ENCODE data around the gene ISG20. TPM values are rescaled to one million over a fixed set of nuclear protein-coding genes. Genes with fewer than 3 reads are reported as not detected.

ISG20 gene
- total RNA-seq, 1 donor from 2014 or later, result 17.3 TPM

DNA sequence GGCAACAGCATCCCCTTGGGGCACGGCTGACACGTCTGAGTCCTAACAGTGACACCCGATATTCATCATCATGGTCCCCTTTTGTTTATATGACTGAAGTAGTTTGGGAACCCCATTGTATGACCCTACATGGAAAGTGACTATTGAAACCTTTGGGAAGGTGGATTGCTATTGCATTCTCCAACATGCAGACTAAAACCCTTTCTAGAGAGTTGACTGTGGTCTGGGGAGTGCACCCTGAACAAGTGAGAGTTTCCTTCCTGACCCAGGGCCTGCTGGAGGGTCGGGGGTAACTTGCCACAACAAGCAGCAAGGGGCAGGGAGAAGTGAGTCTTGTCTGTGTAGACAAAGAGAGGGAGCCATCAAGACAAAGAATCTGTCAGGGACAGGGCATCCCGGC, 54.4 kb downstream of the ISG20 start:
- no peak for DNase-seq (ENCODE audit: low read depth)
- TF ChIP-seq, protein P1, sequence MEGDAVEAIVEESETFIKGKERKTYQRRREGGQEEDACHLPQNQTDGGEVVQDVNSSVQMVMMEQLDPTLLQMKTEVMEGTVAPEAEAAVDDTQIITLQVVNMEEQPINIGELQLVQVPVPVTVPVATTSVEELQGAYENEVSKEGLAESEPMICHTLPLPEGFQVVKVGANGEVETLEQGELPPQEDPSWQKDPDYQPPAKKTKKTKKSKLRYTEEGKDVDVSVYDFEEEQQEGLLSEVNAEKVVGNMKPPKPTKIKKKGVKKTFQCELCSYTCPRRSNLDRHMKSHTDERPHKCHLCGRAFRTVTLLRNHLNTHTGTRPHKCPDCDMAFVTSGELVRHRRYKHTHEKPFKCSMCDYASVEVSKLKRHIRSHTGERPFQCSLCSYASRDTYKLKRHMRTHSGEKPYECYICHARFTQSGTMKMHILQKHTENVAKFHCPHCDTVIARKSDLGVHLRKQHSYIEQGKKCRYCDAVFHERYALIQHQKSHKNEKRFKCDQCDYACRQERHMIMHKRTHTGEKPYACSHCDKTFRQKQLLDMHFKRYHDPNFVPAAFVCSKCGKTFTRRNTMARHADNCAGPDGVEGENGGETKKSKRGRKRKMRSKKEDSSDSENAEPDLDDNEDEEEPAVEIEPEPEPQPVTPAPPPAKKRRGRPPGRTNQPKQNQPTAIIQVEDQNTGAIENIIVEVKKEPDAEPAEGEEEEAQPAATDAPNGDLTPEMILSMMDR (conservative IDR thresholded peaks at IDR 0.05; ENCODE audit: low read depth, low read length), result no peak
- H3K4me3 ChIP-seq (ENCODE audit: low read depth, low read length), result no peak overlapping the region

DNA sequence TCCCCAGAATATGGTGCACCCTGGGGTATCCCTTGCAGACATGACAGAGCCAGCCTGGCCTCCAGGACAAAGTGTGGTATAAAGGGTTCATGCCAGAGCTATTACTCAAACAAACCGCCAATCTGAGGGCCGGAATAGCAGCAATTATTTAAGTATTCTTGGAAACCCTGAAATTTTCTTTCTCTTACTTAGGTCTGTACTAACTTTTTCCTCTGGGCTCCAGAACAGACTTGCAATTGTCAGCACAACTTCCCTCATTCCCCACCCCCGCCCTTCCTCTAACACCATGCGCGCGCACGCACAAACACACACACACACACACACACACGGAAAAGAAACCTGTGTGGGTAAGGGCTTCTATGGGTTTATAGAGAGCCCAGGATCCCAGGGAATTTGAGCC, 56.3 kb downstream of the ISG20 start:
- TF ChIP-seq, protein P1 (conservative IDR thresholded peaks at IDR 0.05; ENCODE audit: low read depth, low read length), result no peak
- no peak overlapping the region for H3K4me3 ChIP-seq (ENCODE audit: low read depth, low read length)
- DNase-seq (ENCODE audit: low read depth), result no peak

DNA sequence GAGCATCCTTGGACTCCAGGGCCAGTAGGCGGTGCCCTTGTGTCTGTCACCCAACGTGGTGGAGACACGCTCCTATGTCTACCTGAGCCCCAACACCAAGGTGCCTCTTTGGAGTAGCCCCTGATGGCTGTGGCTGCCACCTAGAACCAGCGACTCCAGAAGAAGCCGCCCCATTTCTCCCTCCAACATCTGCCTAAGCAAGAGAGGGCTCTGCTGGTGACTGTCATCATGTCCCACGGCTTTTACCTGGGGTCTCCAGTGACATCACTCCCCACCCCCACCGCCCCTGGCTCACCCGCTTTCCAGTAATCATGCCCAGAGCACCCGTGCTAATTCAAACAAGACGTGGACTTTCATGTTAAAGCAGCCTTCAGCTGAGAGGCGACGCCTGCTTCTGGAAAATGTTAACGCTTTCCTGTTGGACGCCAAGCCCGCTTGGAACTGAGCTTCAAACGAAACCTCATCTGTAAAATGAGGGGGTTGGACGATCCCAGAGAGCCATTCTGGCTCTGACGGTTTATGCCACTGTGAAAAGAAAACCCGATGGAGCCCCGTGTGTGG, 57.0 kb downstream of the ISG20 start:
- TF ChIP-seq, protein P1 (conservative IDR thresholded peaks at IDR 0.05; ENCODE audit: low read depth, low read length), result no peak
- DNase-seq (ENCODE audit: low read depth), result no peak
- H3K4me3 ChIP-seq (ENCODE audit: low read depth, low read length), result no peak overlapping the region

DNA sequence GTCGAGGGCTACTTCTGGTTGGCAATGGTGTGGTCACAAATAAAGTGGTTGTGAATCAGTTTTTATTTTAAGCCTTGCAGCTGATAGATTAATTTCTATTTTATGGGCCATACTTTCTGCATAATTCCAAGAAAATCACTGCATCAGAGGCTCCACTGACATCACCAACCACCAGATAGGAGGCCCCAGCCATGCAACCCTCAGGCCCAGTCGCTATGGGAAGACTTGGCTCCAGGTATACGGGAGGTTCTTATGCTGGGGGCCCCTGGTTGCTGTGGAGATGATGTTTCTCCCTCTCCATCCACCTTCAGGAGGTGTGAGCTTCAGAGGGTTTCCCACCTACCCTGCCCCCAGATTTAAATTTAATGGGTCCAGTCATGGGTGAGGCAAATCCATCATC, 57.4 kb downstream of the ISG20 start:
- no peak for DNase-seq (ENCODE audit: low read depth)
- TF ChIP-seq, protein P1 (conservative IDR thresholded peaks at IDR 0.05; ENCODE audit: low read depth, low read length), result no peak
- no peak overlapping the region for H3K4me3 ChIP-seq (ENCODE audit: low read depth, low read length)

DNA sequence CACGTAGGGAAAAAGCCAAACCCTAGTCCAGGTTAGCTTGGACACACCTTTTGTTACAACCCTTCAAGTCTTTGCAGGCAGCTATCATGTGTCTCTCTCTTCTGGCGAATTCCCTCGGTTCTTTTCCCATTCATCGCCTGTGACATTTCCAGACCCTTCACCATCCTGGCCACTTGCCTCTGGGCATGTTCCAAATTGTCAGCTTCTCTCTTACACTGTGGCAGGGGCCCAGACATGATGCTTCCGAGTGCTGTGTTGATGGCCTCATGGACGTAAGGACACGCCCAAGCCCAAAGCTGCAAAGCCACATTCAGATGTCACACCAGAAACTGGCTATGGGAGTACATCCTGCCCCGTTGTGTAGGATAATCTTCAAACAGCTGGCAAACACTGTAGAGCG, 58.5 kb downstream of the ISG20 start:
- TF ChIP-seq, protein P1 (conservative IDR thresholded peaks at IDR 0.05; ENCODE audit: low read depth, low read length), result no peak
- DNase-seq (ENCODE audit: low read depth), result no peak

DNA sequence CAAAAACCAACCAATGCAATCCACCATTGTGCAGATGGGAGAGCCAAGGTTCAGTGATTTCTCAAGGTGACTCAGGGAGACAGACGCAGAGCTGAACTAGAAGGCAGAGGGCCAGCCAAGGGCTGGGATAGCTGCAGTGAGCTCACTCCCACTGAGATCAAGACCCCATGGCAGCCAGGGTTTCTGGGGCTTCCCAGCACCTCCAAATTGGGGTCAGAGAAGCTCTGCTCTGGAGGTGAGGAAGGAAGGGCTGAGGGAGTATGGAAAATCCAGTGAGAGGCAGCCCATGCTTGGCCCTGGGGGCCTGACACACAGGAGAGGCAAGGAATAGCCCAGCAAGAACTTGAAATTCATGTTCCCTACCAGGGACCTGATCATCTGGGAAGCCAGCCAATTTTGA, 61.0 kb downstream of the ISG20 start:
- H3K4me3 ChIP-seq (ENCODE audit: low read depth, low read length), result no peak overlapping the region
- DNase-seq (ENCODE audit: low read depth), result no peak
- TF ChIP-seq, protein P1 (conservative IDR thresholded peaks at IDR 0.05; ENCODE audit: low read depth, low read length), result no peak

More for the DNA sequence above, 58.5 kb downstream of the ISG20 start:
- no peak overlapping the region for H3K4me3 ChIP-seq (ENCODE audit: low read depth, low read length)

DNA sequence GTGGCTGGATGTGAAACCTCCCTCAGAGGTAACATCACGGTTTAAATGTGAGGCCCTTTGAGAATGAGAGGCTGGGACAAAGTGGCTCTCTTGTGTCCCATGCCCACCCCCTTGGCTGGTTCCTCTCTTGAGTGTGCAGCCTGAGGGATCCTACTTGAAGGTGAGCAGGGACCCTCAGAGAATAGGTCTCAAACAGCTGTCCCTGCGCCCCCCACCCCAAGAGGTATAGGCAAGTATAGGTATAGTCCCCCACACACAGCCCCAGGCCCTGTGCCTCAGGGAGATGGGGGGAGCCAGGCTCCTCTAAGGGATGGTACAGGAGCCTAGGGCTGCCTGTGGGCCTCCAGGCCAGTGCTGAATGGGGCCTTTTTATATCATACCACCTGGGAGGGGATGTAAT, 61.9 kb downstream of the ISG20 start:
- TF ChIP-seq, protein P1 (conservative IDR thresholded peaks at IDR 0.05; ENCODE audit: low read depth, low read length), result no peak
- DNase-seq (ENCODE audit: low read depth), result no peak

More for the DNA sequence above, 61.9 kb downstream of the ISG20 start:
- no peak overlapping the region for H3K4me3 ChIP-seq (ENCODE audit: low read depth, low read length)
